ENCODE measurements around the gene NDUFS2. TPM values are rescaled to one million over a fixed set of nuclear protein-coding genes. Genes with fewer than 3 reads are reported as not detected.

Gene NDUFS2
- total RNA-seq (80.2 and 82.3 TPM in 2 replicates), polyA plus RNA-seq (53.9 and 68.7 TPM in 2 replicates), polyA minus RNA-seq (56.7 and 59.0 TPM in 2 replicates)
- 62.4 TPM for total RNA-seq (2013)

DNA sequence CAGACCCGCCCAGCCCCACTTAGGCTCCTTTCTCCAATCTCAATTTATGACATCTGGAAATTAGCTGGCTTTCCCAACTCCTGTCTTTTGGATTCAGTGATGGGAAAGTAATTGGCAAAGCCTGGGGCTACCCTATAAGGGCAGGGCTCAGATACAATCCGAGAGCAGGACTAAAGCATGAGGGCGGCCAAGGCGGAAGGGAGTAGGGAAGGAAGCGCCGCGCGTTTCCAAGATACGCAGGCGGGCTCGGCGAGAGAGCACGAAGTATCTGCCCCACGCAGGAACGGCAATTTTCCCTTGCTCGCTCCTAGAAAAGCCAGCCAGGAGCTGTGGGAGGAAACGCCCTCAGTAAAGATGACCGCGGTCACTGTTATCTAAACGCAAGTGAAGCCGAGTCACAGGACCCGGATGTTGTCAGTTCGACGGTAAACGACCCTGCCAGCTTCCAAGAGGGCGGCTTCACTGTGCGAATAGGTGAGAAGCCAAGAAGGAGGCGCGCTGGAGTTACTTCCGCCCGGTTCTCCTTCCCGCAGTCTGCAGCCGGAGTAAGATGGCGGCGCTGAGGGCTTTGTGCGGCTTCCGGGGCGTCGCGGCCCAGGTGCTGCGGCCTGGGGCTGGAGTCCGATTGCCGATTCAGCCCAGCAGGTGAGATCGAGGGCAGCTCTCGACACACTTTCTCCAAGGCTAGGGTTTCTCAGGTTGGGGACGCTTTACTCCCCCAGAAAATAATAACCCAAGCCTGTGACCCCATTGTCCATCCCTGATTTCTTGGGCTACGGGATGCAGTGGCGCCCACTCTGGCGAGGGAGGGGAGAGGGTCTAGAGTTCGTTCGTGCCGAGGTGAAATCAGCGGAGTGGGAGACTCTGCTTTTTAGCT lies at the start of gene NDUFS2:
Gene NDUFS2 (plus strand): TSS at position 532 of the 877 bp plus-strand sequence. CDS start 19 bp downstream, at position 551.
- H3K4me2 ChIP-seq (replicated peaks; ENCODE audit: low read depth, low read length, poor library complexity, severe bottlenecking) = peak within 1 kb of the TSS; percentile 91
- ChIA-PET CTCF (interaction anchor here (0.8 to 3.9 kb wide), 19 partner anchors 9 to 198 kb away, joined by 3 to 23 read pairs (median 4); partner anchors contain the start of genes KLHDC9, PPOX and TOMM40L), POLR2A (interaction anchor here (0.5 to 2.5 kb wide), 12 partner anchors 11 to 548 kb away, joined by 3 to 21 read pairs (median 4); partner anchors contain the start of genes B4GALT3, DUSP12, PPOX and TOMM40L)
- peaks cover 0 to 19% of the 10 kb centered on the region in 2 experiments for H3K36me3 ChIP-seq (replicated peaks in 1 of 2; ENCODE audit: control extremely low read depth in 1 of 2, control insufficient read depth in 1 of 2, extremely low read depth in 1 of 2, insufficient read depth in 2 of 2, low read length in 1 of 2)
- no peak for TF ChIP-seq EZH2 (IDR thresholded peaks at IDR 0.05; ENCODE audit: borderline replicate concordance, insufficient read depth, low read depth, low read length, poor library complexity, severe bottlenecking)
- TF ChIP-seq, protein P1, sequence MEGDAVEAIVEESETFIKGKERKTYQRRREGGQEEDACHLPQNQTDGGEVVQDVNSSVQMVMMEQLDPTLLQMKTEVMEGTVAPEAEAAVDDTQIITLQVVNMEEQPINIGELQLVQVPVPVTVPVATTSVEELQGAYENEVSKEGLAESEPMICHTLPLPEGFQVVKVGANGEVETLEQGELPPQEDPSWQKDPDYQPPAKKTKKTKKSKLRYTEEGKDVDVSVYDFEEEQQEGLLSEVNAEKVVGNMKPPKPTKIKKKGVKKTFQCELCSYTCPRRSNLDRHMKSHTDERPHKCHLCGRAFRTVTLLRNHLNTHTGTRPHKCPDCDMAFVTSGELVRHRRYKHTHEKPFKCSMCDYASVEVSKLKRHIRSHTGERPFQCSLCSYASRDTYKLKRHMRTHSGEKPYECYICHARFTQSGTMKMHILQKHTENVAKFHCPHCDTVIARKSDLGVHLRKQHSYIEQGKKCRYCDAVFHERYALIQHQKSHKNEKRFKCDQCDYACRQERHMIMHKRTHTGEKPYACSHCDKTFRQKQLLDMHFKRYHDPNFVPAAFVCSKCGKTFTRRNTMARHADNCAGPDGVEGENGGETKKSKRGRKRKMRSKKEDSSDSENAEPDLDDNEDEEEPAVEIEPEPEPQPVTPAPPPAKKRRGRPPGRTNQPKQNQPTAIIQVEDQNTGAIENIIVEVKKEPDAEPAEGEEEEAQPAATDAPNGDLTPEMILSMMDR (IDR thresholded peaks at IDR 0.05) = no peak
- H3K9ac ChIP-seq (ENCODE audit: low read length) = peak within 1 kb of the TSS; percentile 90
- peak within 1 kb of the TSS; percentile 95 for H2AFZ ChIP-seq (ENCODE audit: insufficient read depth, low read depth, low read length, poor library complexity, severe bottlenecking)
- H3K9me3 Mint-ChIP-seq (ENCODE audit: insufficient read depth) = no peaks in the 10 kb centered on the region
- no peaks in the 10 kb centered on the region for H3K9me3 ChIP-seq (ENCODE audit: control extremely low read depth in 1 of 3, control insufficient read depth in 2 of 3, insufficient read depth in 1 of 3, low read length in 2 of 3)
- peaks cover 36% of the 10 kb centered on the region for H3K4me1 Mint-ChIP-seq
- peaks cover 4% of the 10 kb centered on the region for H4K20me1 ChIP-seq (ENCODE audit: control insufficient read depth, insufficient read depth, low read length, poor library complexity, severe bottlenecking)
- peak within 1 kb of the TSS; percentile 77 to 99 (median 88) for H3K4me3 ChIP-seq (ENCODE audit: control extremely low read depth in 1 of 5, extremely low read depth in 1 of 5, insufficient read depth in 1 of 5, low read depth in 2 of 5, low read length in 4 of 5)
- intact Hi-C loops (cut with micrococcal nuclease) = loop anchor here (1.0 to 5.0 kb wide), 11 partner anchors 10 to 187 kb away; partner anchors contain the start of genes B4GALT3, CFAP126, DEDD and MPZ
- peak within 1 kb of the TSS; percentile 97 for H3K27ac Mint-ChIP-seq
- 6% methylated on average over 49 of the region's 53 CpGs for WGBS (ENCODE audit: insufficient coverage)
- H3K4me3 Mint-ChIP-seq = peak within 1 kb of the TSS; percentile 96
- H3K79me2 ChIP-seq (ENCODE audit: control insufficient read depth, insufficient read depth, low read length) = peaks cover 44% of the 10 kb centered on the region
- H3K4me1 ChIP-seq (ENCODE audit: control insufficient read depth in 2 of 2, insufficient read depth in 2 of 2, low read length in 2 of 2) = peaks cover 16 to 26% of the 10 kb centered on the region in 2 donors
- H3K27ac ChIP-seq (ENCODE audit: low read length in 2 of 2) = peak within 1 kb of the TSS; percentile 81 to 88
- ATAC-seq (ENCODE audit: low read depth) = peak; percentile 98
- H3K27me3 Mint-ChIP-seq = no peaks in the 10 kb centered on the region
- DNase-seq = peak; percentile 97
- no peaks in the 10 kb centered on the region for H3K27me3 ChIP-seq (replicated peaks in 1 of 4; ENCODE audit: control extremely low read depth in 1 of 4, control insufficient read depth in 3 of 4, insufficient read depth in 4 of 4, low read length in 3 of 4)

Data from B cell (primary cell).